Neuronal stem cell (in vitro differentiated cells): Measurements from ENCODE around the gene PRSS2.

Source experiments
- DNase-seq: peaks from one replicate; pipeline ENCODE4 v3.0.0-alpha.2; 2013; ENCODE audit warnings: low spot score
- H2AFZ ChIP-seq: one replicate; pipeline ENCODE4 v1.6.1; 2013; ENCODE audit warnings: mild to moderate bottlenecking, low read length, inconsistent platforms
- H2AK5ac ChIP-seq: 2 replicates; pipeline ENCODE4 v1.6.1; 2013; ENCODE audit warnings: low read depth, mild to moderate bottlenecking, inconsistent platforms, low read length, moderate library complexity, mixed read lengths
- H2BK120ac ChIP-seq: 2 replicates; pipeline ENCODE4 v1.6.1; 2013; ENCODE audit warnings: low read depth, mild to moderate bottlenecking, inconsistent platforms, low read length, moderate library complexity, mixed read lengths
- H2BK12ac ChIP-seq: one replicate; pipeline ENCODE4 v1.6.1; 2013; ENCODE audit warnings: low read length, inconsistent platforms
- H2BK15ac ChIP-seq: 2 replicates; pipeline ENCODE4 v1.6.1; 2013; ENCODE audit warnings: mild to moderate bottlenecking, low read length, inconsistent platforms, mixed read lengths
- H2BK5ac ChIP-seq: one replicate; pipeline ENCODE4 v1.6.1; 2013; ENCODE audit warnings: inconsistent platforms, mild to moderate bottlenecking, low read length, moderate library complexity
- H3K14ac ChIP-seq: one replicate; pipeline ENCODE4 v1.6.1; 2013; ENCODE audit warnings: low read length, inconsistent platforms
- H3K18ac ChIP-seq: 2 replicates; pipeline ENCODE4 v1.6.1; 2013; ENCODE audit warnings: low read length, inconsistent platforms
- H3K23ac ChIP-seq: 2 replicates; pipeline ENCODE4 v1.6.1; 2013; ENCODE audit warnings: low read depth, mild to moderate bottlenecking, mixed read lengths, low read length, inconsistent platforms; ENCODE audit not compliant: poor library complexity
- H3K27ac ChIP-seq: replicated peaks from 3 replicates; pipeline ENCODE4 v1.5.1; 2013; ENCODE audit warnings: low read length, inconsistent platforms
- H3K27me3 ChIP-seq, 3 experiments: 2 replicates each; pipeline ENCODE4 v1.6.1; 2013; ENCODE audit warnings: low read length in 3 of 3, mild to moderate bottlenecking in 2 of 3, inconsistent platforms in 1 of 3, low read depth in 1 of 3, mixed read lengths in 1 of 3, moderate library complexity in 1 of 3; ENCODE audit not compliant: control insufficient read depth in 3 of 3, insufficient read depth in 3 of 3
- H3K36me3 ChIP-seq, 2 donors: replicated peaks in 1 of 2; 2 replicates each; pipeline ENCODE4 v1.6.1; 2013; ENCODE audit warnings: low read length in 2 of 2; ENCODE audit not compliant: control insufficient read depth in 2 of 2, insufficient read depth in 2 of 2
- H3K4ac ChIP-seq: 2 replicates; pipeline ENCODE4 v1.6.1; 2013; ENCODE audit warnings: inconsistent platforms, mild to moderate bottlenecking, low read length, moderate library complexity
- H3K4me1 ChIP-seq, 2 donors: 1 replicate in 1 of 2; 2 replicates in 1 of 2; pipeline ENCODE4 v1.6.1; 2013; ENCODE audit warnings: low read length in 2 of 2, low read depth in 1 of 2; ENCODE audit not compliant: control insufficient read depth in 2 of 2, insufficient read depth in 1 of 2
- H3K4me2 ChIP-seq: one replicate; pipeline ENCODE4 v1.6.1; 2013; ENCODE audit warnings: mild to moderate bottlenecking, low read length, inconsistent platforms; ENCODE audit not compliant: insufficient read depth, poor library complexity, severe bottlenecking
- H3K4me3 ChIP-seq, 2 donors: 2 replicates each; pipeline ENCODE4 v1.5.1; 2013; ENCODE audit warnings: low read length in 2 of 2, mild to moderate bottlenecking in 2 of 2, inconsistent platforms in 1 of 2, moderate library complexity in 1 of 2
- H3K79me1 ChIP-seq: one replicate; pipeline ENCODE4 v1.6.1; 2013; ENCODE audit warnings: low read depth, mild to moderate bottlenecking, inconsistent platforms, low read length, moderate library complexity
- H3K9ac ChIP-seq: one replicate; pipeline ENCODE4 v1.6.1; 2013; ENCODE audit warnings: mild to moderate bottlenecking, low read depth, low read length, inconsistent platforms; ENCODE audit not compliant: poor library complexity
- H3K9me3 ChIP-seq, 2 donors: replicated peaks in 1 of 2; 2 replicates each; pipeline versions ENCODE3 to v1.6.1; 2013; ENCODE audit warnings: low read length in 2 of 2, mild to moderate bottlenecking in 2 of 2, inconsistent platforms in 1 of 2, low read depth in 1 of 2, mixed read lengths in 1 of 2, moderate library complexity in 1 of 2; ENCODE audit not compliant: control insufficient read depth in 2 of 2, insufficient read depth in 1 of 2
- H4K8ac ChIP-seq: one replicate; pipeline ENCODE4 v1.6.1; 2013; ENCODE audit warnings: low read depth, mild to moderate bottlenecking, inconsistent platforms, low read length, moderate library complexity
- H4K91ac ChIP-seq: one replicate; pipeline ENCODE4 v1.6.1; 2013; ENCODE audit warnings: low read length, low read depth, mild to moderate bottlenecking, inconsistent platforms; ENCODE audit not compliant: poor library complexity
- WGBS, 2 donors: extraction: QIAGEN DNeasy Blood & Tissue Kit; methylation state at CpG; one replicate each; pipeline ENCODE4 v1.1.7; 2013; ENCODE audit warnings: missing lambda C conversion rate in 2 of 2, mixed read lengths in 1 of 2; ENCODE audit not compliant: insufficient read length in 2 of 2, insufficient replicate concordance in 1 of 2; ENCODE audit errors: extremely low coverage in 2 of 2; 5-methylcytosine and 5-hydroxymethylcytosine counted together

Gene PRSS2

DNA sequence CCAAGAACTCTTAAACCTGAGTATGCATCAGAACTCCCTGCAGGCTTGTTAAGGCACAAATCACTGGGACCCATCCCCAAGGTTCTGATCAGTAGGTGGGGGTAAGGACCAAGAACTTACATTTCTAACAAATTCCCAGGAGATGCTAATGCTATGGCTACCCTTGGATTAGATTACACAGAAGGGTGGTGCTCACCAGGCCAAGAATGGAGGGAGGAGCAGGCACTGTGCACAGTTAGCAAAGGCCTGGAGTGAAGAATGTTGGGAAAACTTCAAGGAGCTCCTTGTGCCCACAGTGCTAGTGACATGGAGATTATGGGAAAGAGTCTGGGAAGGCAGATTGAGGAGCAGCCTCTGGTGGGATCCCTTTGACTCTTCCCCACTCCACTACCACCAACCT is 1.9 kb downstream of the PRSS2 start:
- no peak overlapping the region for H2AK5ac ChIP-seq
- no peak overlapping the region for H3K4me2 ChIP-seq
- no peak overlapping the region for H3K4me3 ChIP-seq
- no peak overlapping the region for H2BK5ac ChIP-seq
- H3K9ac ChIP-seq = no peak overlapping the region
- no peaks in the 10 kb centered on the region for H3K4me1 ChIP-seq
- no peak for DNase-seq
- no peak overlapping the region for H3K18ac ChIP-seq
- no peak overlapping the region for H2BK15ac ChIP-seq
- H3K23ac ChIP-seq = no peak overlapping the region
- H3K4ac ChIP-seq = no peak overlapping the region
- no peak overlapping the region for H2BK12ac ChIP-seq
- no peak overlapping the region for H3K14ac ChIP-seq
- no peaks in the 10 kb centered on the region for H3K79me1 ChIP-seq
- H4K8ac ChIP-seq = no peak overlapping the region
- H3K27ac ChIP-seq = no peak overlapping the region
- H3K9me3 ChIP-seq = no peaks in the 10 kb centered on the region
- no peak overlapping the region for H4K91ac ChIP-seq
- H2BK120ac ChIP-seq = no peak overlapping the region
- H3K27me3 ChIP-seq = peaks cover 0 to 1% (median 0%) of the 10 kb centered on the region in 3 experiments
- H3K36me3 ChIP-seq = no peaks in the 10 kb centered on the region
- no peak overlapping the region for H2AFZ ChIP-seq

DNA sequence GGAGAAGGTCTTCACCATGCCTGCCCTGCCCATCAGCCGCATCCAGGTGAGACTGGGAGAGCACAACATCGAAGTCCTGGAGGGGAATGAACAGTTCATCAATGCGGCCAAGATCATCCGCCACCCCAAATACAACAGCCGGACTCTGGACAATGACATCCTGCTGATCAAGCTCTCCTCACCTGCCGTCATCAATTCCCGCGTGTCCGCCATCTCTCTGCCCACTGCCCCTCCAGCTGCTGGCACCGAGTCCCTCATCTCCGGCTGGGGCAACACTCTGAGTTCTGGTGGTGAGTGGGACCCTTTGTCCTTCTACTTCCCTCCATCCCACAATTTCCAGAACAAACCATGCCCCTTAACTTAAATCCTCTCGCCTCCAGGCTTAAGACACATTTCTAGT is 2.5 kb downstream of the PRSS2 start:
- no peak overlapping the region for H2BK15ac ChIP-seq
- no peak overlapping the region for H3K9ac ChIP-seq
- H2BK120ac ChIP-seq = no peak overlapping the region
- no peak overlapping the region for H3K27ac ChIP-seq
- no peak overlapping the region for H2BK12ac ChIP-seq
- no peak overlapping the region for H2AFZ ChIP-seq
- no peak overlapping the region for H3K14ac ChIP-seq
- H3K27me3 ChIP-seq = peaks cover 0 to 1% (median 0%) of the 10 kb centered on the region in 3 experiments
- H4K8ac ChIP-seq = no peak overlapping the region
- no peaks in the 10 kb centered on the region for H3K79me1 ChIP-seq
- H3K4me3 ChIP-seq = no peak overlapping the region
- no peak overlapping the region for H3K4ac ChIP-seq
- DNase-seq = no peak
- H2AK5ac ChIP-seq = no peak overlapping the region
- H2BK5ac ChIP-seq = no peak overlapping the region
- H3K4me2 ChIP-seq = no peak overlapping the region
- no peaks in the 10 kb centered on the region for H3K4me1 ChIP-seq
- WGBS, 2 donors = no CpG with 5 or more reads among the region's 12 CpGs
- H3K18ac ChIP-seq = no peak overlapping the region
- H3K23ac ChIP-seq = no peak overlapping the region
- no peak overlapping the region for H4K91ac ChIP-seq
- no peaks in the 10 kb centered on the region for H3K9me3 ChIP-seq
- no peaks in the 10 kb centered on the region for H3K36me3 ChIP-seq

DNA sequence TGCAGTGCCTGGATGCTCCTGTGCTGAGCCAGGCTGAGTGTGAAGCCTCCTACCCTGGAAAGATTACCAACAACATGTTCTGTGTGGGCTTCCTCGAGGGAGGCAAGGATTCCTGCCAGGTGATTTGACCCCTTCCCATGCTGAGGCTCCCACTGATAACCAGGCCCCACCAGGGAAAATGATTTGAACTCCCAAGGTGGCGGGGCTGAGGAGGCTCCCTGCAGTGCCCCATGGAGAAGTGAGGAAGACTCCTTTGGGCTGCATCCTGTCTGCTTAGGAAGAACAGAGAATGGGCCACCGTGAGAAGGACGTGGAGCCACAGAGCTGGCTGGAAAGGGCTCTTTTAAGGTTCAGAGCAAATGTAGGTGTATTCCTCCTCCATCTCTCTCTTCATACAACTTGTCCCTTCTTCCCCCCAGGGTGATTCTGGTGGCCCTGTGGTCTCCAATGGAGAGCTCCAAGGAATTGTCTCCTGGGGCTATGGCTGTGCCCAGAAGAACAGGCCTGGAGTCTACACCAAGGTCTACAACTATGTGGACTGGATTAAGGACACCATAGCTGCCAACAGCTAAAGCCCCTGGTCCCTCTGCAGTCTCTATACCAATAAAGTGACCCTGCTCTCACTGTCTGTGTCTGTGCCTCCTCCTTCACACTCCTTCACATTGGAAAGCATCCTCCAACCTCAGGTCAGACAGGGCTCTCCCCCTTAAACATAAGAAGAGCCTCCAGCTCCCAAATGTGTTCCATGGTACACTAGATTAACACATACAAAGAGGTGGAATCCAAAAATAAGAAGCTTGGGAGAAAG is 3.4 kb downstream of the PRSS2 start:
- DNase-seq = no peak
- H2AK5ac ChIP-seq = no peak overlapping the region
- no peak overlapping the region for H3K4ac ChIP-seq
- no CpG with 5 or more reads among the region's 4 CpGs for WGBS, 2 donors
- H4K8ac ChIP-seq = no peak overlapping the region
- H2BK15ac ChIP-seq = no peak overlapping the region
- no peak overlapping the region for H4K91ac ChIP-seq
- H3K9ac ChIP-seq = no peak overlapping the region
- H3K4me1 ChIP-seq = no peaks in the 10 kb centered on the region
- no peak overlapping the region for H2BK12ac ChIP-seq
- no peak overlapping the region for H3K27ac ChIP-seq
- no peak overlapping the region for H3K23ac ChIP-seq
- no peak overlapping the region for H2BK5ac ChIP-seq
- H3K14ac ChIP-seq = no peak overlapping the region
- no peak overlapping the region for H3K18ac ChIP-seq
- H3K27me3 ChIP-seq = peaks cover 0 to 1% (median 0%) of the 10 kb centered on the region in 3 experiments
- no peaks in the 10 kb centered on the region for H3K79me1 ChIP-seq
- no peak overlapping the region for H3K4me2 ChIP-seq
- no peak overlapping the region for H2AFZ ChIP-seq
- no peak overlapping the region for H2BK120ac ChIP-seq
- H3K36me3 ChIP-seq = no peaks in the 10 kb centered on the region
- no peak overlapping the region for H3K4me3 ChIP-seq
- no peaks in the 10 kb centered on the region for H3K9me3 ChIP-seq

DNA sequence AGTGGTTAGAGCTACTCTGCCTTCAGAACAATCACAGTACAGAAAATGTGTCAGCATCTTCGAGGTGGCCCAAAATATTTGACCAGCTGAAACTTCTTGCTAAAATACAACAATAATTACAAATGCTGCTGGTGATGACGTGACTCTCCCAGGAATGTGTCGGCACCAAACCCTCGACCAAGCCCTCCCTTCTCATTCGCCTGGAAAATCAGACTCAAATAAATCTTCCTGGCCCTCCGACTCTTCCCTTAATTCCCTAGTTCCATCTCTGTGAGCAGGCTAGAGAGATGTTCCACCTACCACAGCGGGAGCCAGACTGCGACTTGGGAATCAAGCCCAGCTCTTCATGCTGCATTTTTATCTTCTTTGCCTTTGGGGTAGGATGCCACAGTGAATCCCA is 4.1 kb downstream of the PRSS2 start:
- no peak for DNase-seq
- H3K4me3 ChIP-seq = no peak overlapping the region
- H3K36me3 ChIP-seq = no peaks in the 10 kb centered on the region
- no peak overlapping the region for H3K4ac ChIP-seq
- no peak overlapping the region for H3K23ac ChIP-seq
- no peak overlapping the region for H3K27ac ChIP-seq
- no peak overlapping the region for H2AK5ac ChIP-seq
- no peaks in the 10 kb centered on the region for H3K9me3 ChIP-seq
- H3K4me2 ChIP-seq = no peak overlapping the region
- no peak overlapping the region for H3K18ac ChIP-seq
- no peaks in the 10 kb centered on the region for H3K4me1 ChIP-seq
- no peak overlapping the region for H3K9ac ChIP-seq
- no CpG with 5 or more reads among the region's 8 CpGs for WGBS, 2 donors
- no peaks in the 10 kb centered on the region for H3K79me1 ChIP-seq
- H2BK12ac ChIP-seq = no peak overlapping the region
- peaks cover 0 to 1% (median 0%) of the 10 kb centered on the region in 3 experiments for H3K27me3 ChIP-seq
- H2AFZ ChIP-seq = no peak overlapping the region
- no peak overlapping the region for H2BK15ac ChIP-seq
- H2BK5ac ChIP-seq = no peak overlapping the region
- H2BK120ac ChIP-seq = no peak overlapping the region
- no peak overlapping the region for H3K14ac ChIP-seq
- no peak overlapping the region for H4K91ac ChIP-seq
- no peak overlapping the region for H4K8ac ChIP-seq
